ENCODE data around the gene PDX1.

The PDX1 gene

GRCh38 chr13:27972478-27972820 is 52.6 kb downstream of the PDX1 start:
- Histone ChIP-seq H3K27me3 (ENCODE audit: control insufficient read depth in 1 of 2, insufficient read depth in 2 of 2, low read length in 2 of 2) (peaks cover 79 to 88% of the 10 kb centered on the region in 2 donors), H3K27ac (ENCODE audit: low read length) (no peak overlapping the region), H3K4me3 (ENCODE audit: low read length in 2 of 2) (no peak overlapping the region), H3K4me1 (ENCODE audit: control insufficient read depth, insufficient read depth, low read length) (peaks cover 13% of the 10 kb centered on the region), H3K9ac (ENCODE audit: low read length in 2 of 2) (no peak overlapping the region), H3K9me3 (ENCODE audit: control insufficient read depth in 2 of 2, low read length in 2 of 2) (no peaks in the 10 kb centered on the region), H3K36me3 (ENCODE audit: control insufficient read depth in 2 of 2, insufficient read depth in 2 of 2, low read length in 2 of 2) (no peaks in the 10 kb centered on the region)

GRCh38 chr13:27973291-27973690 is 53.5 kb downstream of the PDX1 start:
- H3K9ac ChIP-seq (ENCODE audit: low read length in 2 of 2): no peak overlapping the region

GRCh38 chr13:27973961-27974662 is 54.3 kb downstream of the PDX1 start:
- H3K4me1 ChIP-seq (ENCODE audit: control insufficient read depth, insufficient read depth, low read length): peaks cover 8% of the 10 kb centered on the region
- H3K9ac ChIP-seq (ENCODE audit: low read length in 2 of 2): no peak overlapping the region
- H3K27ac ChIP-seq (ENCODE audit: low read length): no peak overlapping the region
- H3K9me3 ChIP-seq (ENCODE audit: control insufficient read depth in 2 of 2, low read length in 2 of 2): no peaks in the 10 kb centered on the region
- H3K36me3 ChIP-seq (ENCODE audit: control insufficient read depth in 2 of 2, insufficient read depth in 2 of 2, low read length in 2 of 2): no peaks in the 10 kb centered on the region
- H3K27me3 ChIP-seq (ENCODE audit: control insufficient read depth in 1 of 2, insufficient read depth in 2 of 2, low read length in 2 of 2): peaks cover 76 to 85% of the 10 kb centered on the region in 2 donors
- no peak overlapping the region for H3K4me3 ChIP-seq (ENCODE audit: low read length in 2 of 2)

More at GRCh38 chr13:27973291-27973690, 53.5 kb downstream of the PDX1 start:
- H3K9me3 ChIP-seq (ENCODE audit: control insufficient read depth in 2 of 2, low read length in 2 of 2): no peaks in the 10 kb centered on the region
- H3K4me1 ChIP-seq (ENCODE audit: control insufficient read depth, insufficient read depth, low read length): peaks cover 12% of the 10 kb centered on the region
- H3K27ac ChIP-seq (ENCODE audit: low read length): no peak overlapping the region
- no peaks in the 10 kb centered on the region for H3K36me3 ChIP-seq (ENCODE audit: control insufficient read depth in 2 of 2, insufficient read depth in 2 of 2, low read length in 2 of 2)
- no peak overlapping the region for H3K4me3 ChIP-seq (ENCODE audit: low read length in 2 of 2)
- H3K27me3 ChIP-seq (ENCODE audit: control insufficient read depth in 1 of 2, insufficient read depth in 2 of 2, low read length in 2 of 2): peaks cover 75 to 87% of the 10 kb centered on the region in 2 donors
